Measurements from ENCODE around the gene CPNE4.

CPNE4 gene

GRCh38 chr3:131795390-131796090 lies 239.3 kb downstream of the CPNE4 start:
- no peak for TF ChIP-seq Cebpa-rat (IDR thresholded peaks at IDR 0.05)
- Histone ChIP-seq H3K9ac (peak overlapping the region; percentile 34; the same call in 1 of the 2 replicates), H3K36me3 (no peaks in the 10 kb centered on the region), H3K27ac (peak overlapping the region; percentile 72), H4K20me1 (no peaks in the 10 kb centered on the region), H3K27me3 (no peaks in the 10 kb centered on the region), H3K4me1 (peaks cover 49% of the 10 kb centered on the region), H3K4me2 (peak overlapping the region; percentile 81), H3K9me3 (no peaks in the 10 kb centered on the region), H3K4me3 (peak overlapping the region; percentile 27; the same call in 1 of the 2 replicates)

GRCh38 chr3:131794766-131795388 lies 239.9 kb downstream of the CPNE4 start:
- no peak for TF ChIP-seq Cebpa-rat (IDR thresholded peaks at IDR 0.05)
- Histone ChIP-seq H3K4me1 (peaks cover 49% of the 10 kb centered on the region), H3K27me3 (no peaks in the 10 kb centered on the region), H3K9me3 (no peaks in the 10 kb centered on the region), H4K20me1 (no peaks in the 10 kb centered on the region), H3K9ac (no peak overlapping the region; the same call in 1 of the 2 replicates), H3K4me3 (0 out of 2 replicates have a peak overlapping the region, but pooled peaks have one; percentile 27), H3K27ac (peak overlapping the region; percentile 72; the same call in 1 of the 2 replicates), H3K4me2 (peak overlapping the region; percentile 81), H3K36me3 (no peaks in the 10 kb centered on the region)

GRCh38 chr3:131793870-131794269 lies 240.9 kb downstream of the CPNE4 start:
- Histone ChIP-seq H3K9me3 (no peaks in the 10 kb centered on the region), H3K27me3 (no peaks in the 10 kb centered on the region), H3K9ac (no peak overlapping the region), H3K36me3 (no peaks in the 10 kb centered on the region), H3K4me3 (no peak overlapping the region), H3K27ac (no peak overlapping the region), H4K20me1 (no peaks in the 10 kb centered on the region), H3K4me1 (peaks cover 43% of the 10 kb centered on the region), H3K4me2 (no peak overlapping the region)
- no peak for TF ChIP-seq Cebpa-rat (IDR thresholded peaks at IDR 0.05)

GRCh38 chr3:131789188-131789587 lies 245.6 kb downstream of the CPNE4 start:
- H3K9ac ChIP-seq = no peak overlapping the region
- H3K4me2 ChIP-seq = no peak overlapping the region
- H4K20me1 ChIP-seq = no peaks in the 10 kb centered on the region
- no peak for TF ChIP-seq Cebpa-rat (IDR thresholded peaks at IDR 0.05)
- H3K4me3 ChIP-seq = no peak overlapping the region
- H3K4me1 ChIP-seq = no peaks in the 10 kb centered on the region
- no peak overlapping the region for H3K27ac ChIP-seq
- no peaks in the 10 kb centered on the region for H3K27me3 ChIP-seq
- no peaks in the 10 kb centered on the region for H3K9me3 ChIP-seq
- H3K36me3 ChIP-seq = no peaks in the 10 kb centered on the region

- H4K20me1 ChIP-seq = no peaks in the 10 kb centered on the region
- H3K4me2 ChIP-seq = no peak overlapping the region
- no peaks in the 10 kb centered on the region for H3K36me3 ChIP-seq
- H3K27ac ChIP-seq = no peak overlapping the region
- no peaks in the 10 kb centered on the region for H3K9me3 ChIP-seq
- H3K4me3 ChIP-seq = no peak overlapping the region
- H3K9ac ChIP-seq = no peak overlapping the region
- no peak for TF ChIP-seq Cebpa-rat (IDR thresholded peaks at IDR 0.05)
- no peaks in the 10 kb centered on the region for H3K27me3 ChIP-seq
- no peaks in the 10 kb centered on the region for H3K4me1 ChIP-seq
Measured at GRCh38 chr3:131786386-131786785, 248.4 kb downstream of the CPNE4 start.

DNA sequence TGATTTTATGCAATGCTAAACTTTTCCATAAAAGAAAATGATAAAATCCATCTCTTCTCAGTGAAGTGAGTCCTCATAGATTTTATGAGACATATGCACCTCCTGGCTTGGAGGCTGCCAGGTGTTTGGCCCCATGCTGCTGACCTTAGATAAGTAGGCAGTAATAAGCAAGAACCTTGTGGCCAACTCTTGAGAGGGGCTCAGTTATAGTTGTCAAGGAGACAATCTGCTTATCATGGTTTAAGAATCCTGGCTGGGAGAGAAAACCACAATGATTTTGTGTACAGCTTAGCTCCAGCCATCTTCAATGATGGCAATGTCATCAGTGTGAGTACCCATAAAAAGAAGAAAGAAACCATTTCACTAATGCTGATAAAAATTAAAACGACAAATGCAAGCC lies 252.1 kb downstream of the CPNE4 start:
- Histone ChIP-seq H4K20me1 (no peaks in the 10 kb centered on the region), H3K27me3 (no peaks in the 10 kb centered on the region), H3K36me3 (no peaks in the 10 kb centered on the region), H3K4me3 (no peak overlapping the region), H3K9me3 (peaks cover 4% of the 10 kb centered on the region; the same call in 1 of the 2 replicates), H3K9ac (no peak overlapping the region), H3K27ac (no peak overlapping the region), H3K4me1 (no peaks in the 10 kb centered on the region), H3K4me2 (no peak overlapping the region)
- no peak for TF ChIP-seq Cebpa-rat (IDR thresholded peaks at IDR 0.05)

DNA sequence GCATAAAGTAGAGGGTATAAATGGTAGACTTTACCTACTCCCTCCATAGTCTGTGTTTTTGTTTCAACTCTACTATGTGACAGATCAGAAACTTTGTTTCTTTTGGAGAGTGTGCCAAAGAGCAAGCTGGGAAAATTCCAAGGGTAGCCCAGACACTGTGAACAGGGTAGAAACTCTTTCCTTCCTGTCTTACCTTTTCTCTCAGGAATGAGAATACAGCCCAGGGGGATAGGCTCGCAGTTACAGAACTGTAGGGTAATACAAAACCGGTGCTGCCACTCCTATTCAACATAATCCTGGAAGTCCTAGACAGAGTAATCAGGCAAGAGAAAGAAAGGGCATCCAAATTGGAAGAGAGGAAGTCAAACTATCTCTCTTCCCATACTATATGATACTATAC lies 256.3 kb downstream of the CPNE4 start:
- Histone ChIP-seq H3K4me2 (no peak overlapping the region), H3K36me3 (no peaks in the 10 kb centered on the region), H3K9me3 (peaks cover 28% of the 10 kb centered on the region), H3K4me1 (no peaks in the 10 kb centered on the region), H3K27me3 (no peaks in the 10 kb centered on the region), H3K9ac (no peak overlapping the region), H4K20me1 (no peaks in the 10 kb centered on the region), H3K4me3 (no peak overlapping the region), H3K27ac (no peak overlapping the region)
- TF ChIP-seq Cebpa-rat (IDR thresholded peaks at IDR 0.05) = no peak

DNA sequence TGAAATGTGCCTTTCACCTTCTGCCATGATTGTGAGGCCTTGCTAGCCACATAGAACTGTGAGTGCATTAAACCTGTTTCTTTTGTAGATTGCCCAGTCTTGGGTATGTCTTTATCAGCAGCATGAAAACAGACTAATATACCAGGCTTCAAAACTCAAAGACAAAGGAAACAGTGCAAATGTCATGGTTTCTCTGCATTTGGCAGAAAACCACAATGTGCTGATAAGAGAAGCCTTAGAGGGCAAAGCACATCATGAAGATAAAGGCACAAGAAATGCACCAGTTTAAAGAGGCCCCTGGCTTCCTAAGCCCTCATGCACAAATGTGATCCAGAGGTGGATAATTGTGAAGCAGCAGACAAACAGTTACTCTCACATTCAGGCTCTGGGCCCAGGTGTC lies 259.2 kb downstream of the CPNE4 start:
- Histone ChIP-seq H3K4me3 (no peak overlapping the region), H3K27ac (no peak overlapping the region), H3K27me3 (no peaks in the 10 kb centered on the region), H4K20me1 (no peaks in the 10 kb centered on the region), H3K4me1 (no peaks in the 10 kb centered on the region), H3K9ac (no peak overlapping the region), H3K4me2 (no peak overlapping the region), H3K36me3 (no peaks in the 10 kb centered on the region), H3K9me3 (peaks cover 28% of the 10 kb centered on the region)
- no peak for TF ChIP-seq Cebpa-rat (IDR thresholded peaks at IDR 0.05)

GRCh38 chr3:131772269-131773026 lies 262.4 kb downstream of the CPNE4 start:
- Histone ChIP-seq H3K9me3 (peaks cover 24% of the 10 kb centered on the region), H3K4me2 (no peak overlapping the region), H3K4me3 (no peak overlapping the region), H4K20me1 (no peaks in the 10 kb centered on the region), H3K9ac (no peak overlapping the region), H3K27ac (no peak overlapping the region), H3K27me3 (no peaks in the 10 kb centered on the region), H3K4me1 (peaks cover 7% of the 10 kb centered on the region), H3K36me3 (no peaks in the 10 kb centered on the region)
- no peak for TF ChIP-seq Cebpa-rat (IDR thresholded peaks at IDR 0.05)
